HepG2 (cell line): ENCODE data around the gene FKBP1A. TPM values are rescaled to one million over a fixed set of nuclear protein-coding genes. Genes with fewer than 3 reads are reported as not detected.

ENCODE experiments used
- DR1 ChIP-seq: sonication (generic); formaldehyde crosslinking; IDR thresholded peaks from 2 replicates; pipeline ENCODE4 v1.8.0; 2021; ENCODE audit warnings: mild to moderate bottlenecking, missing genetic modification reagents, inconsistent platforms
- DRAP1 ChIP-seq: IDR thresholded peaks from 2 replicates; pipeline ENCODE4 v1.6.1; 2016; ENCODE audit warnings: missing genetic modification reagents, missing compliant biosample characterization
- GABPA ChIP-seq, 2 experiments: IDR thresholded peaks; 2 replicates each; pipeline ENCODE4 v1.6.1; 2011 to 2016; ENCODE audit warnings: low read depth in 2 of 2, low read length in 1 of 2, missing biosample characterization in 1 of 2, missing genetic modification characterization in 1 of 2
- IKZF5 ChIP-seq: IDR thresholded peaks from 2 replicates; pipeline ENCODE4 v1.6.1; 2018; ENCODE audit warnings: missing genetic modification reagents, mild to moderate bottlenecking, missing compliant biosample characterization
- ISL2 ChIP-seq: sonication (generic); formaldehyde crosslinking; IDR thresholded peaks from 2 replicates; pipeline ENCODE4 v1.5.0; 2020; ENCODE audit warnings: missing genetic modification reagents
- JUND ChIP-seq: sonication (generic); formaldehyde crosslinking; IDR thresholded peaks from 2 replicates; pipeline ENCODE4 v1.8.0; 2022; ENCODE audit warnings: mild to moderate bottlenecking, missing genetic modification reagents
- KAT7 ChIP-seq: IDR thresholded peaks from 2 replicates; pipeline ENCODE4 v1.6.1; 2018; ENCODE audit warnings: borderline replicate concordance, missing compliant biosample characterization
- KLF15 ChIP-seq: sonication (generic); formaldehyde crosslinking; IDR thresholded peaks from 2 replicates; pipeline ENCODE4 v1.8.1; 2023; ENCODE audit warnings: borderline replicate concordance, mild to moderate bottlenecking, inconsistent platforms, missing genetic modification reagents, mixed read lengths
- PRDM15 ChIP-seq: sonication (generic); formaldehyde crosslinking; IDR thresholded peaks from 2 replicates; pipeline ENCODE4 v1.4.0; 2020; ENCODE audit warnings: missing genetic modification reagents
- RFX5 ChIP-seq: IDR thresholded peaks from 2 replicates; pipeline ENCODE4 v1.6.1; 2011; ENCODE audit warnings: low read depth, low read length, improper control_type of control experiment
- SRF ChIP-seq: IDR thresholded peaks from 2 replicates; pipeline ENCODE4 v1.6.1; 2011; ENCODE audit warnings: mild to moderate bottlenecking, low read depth, low read length, moderate library complexity
- TCF12 ChIP-seq, 2 experiments: fragments of 450-650 bp in 1 of 2; sonication (generic) in 1 of 2; formaldehyde crosslinking in 1 of 2; IDR thresholded peaks; 2 replicates each; pipeline versions ENCODE4 v1.6.1 to v1.8.0; 2017 to 2022; ENCODE audit warnings: antibody characterized with exemption in 1 of 2, mild to moderate bottlenecking in 1 of 2, missing genetic modification reagents in 1 of 2, moderate library complexity in 1 of 2
- ZBTB3 ChIP-seq: sonication (generic); formaldehyde crosslinking; IDR thresholded peaks from 2 replicates; pipeline ENCODE4 v1.4.0; 2020; ENCODE audit warnings: low read depth, mild to moderate bottlenecking, moderate library complexity, missing genetic modification reagents, borderline replicate concordance
- ZBTB39 ChIP-seq: sonication (generic); formaldehyde crosslinking; IDR thresholded peaks from 2 replicates; pipeline ENCODE4 v1.5.0; 2020; ENCODE audit warnings: missing genetic modification reagents
- ZC3H13 ChIP-seq: sonication (generic); formaldehyde crosslinking; IDR thresholded peaks from 2 replicates; pipeline ENCODE4 v1.8.1; 2023; ENCODE audit warnings: mild to moderate bottlenecking, missing genetic modification reagents, moderate library complexity
- ZNF101 ChIP-seq: sonication (generic); formaldehyde crosslinking; IDR thresholded peaks from 2 replicates; pipeline ENCODE4 v1.4.0; 2020; ENCODE audit warnings: mild to moderate bottlenecking, low read depth, missing genetic modification reagents, borderline replicate concordance
- ZNF24 ChIP-seq: fragments of 450-650 bp; IDR thresholded peaks from 2 replicates; pipeline ENCODE4 v1.6.1; 2017; ENCODE audit warnings: antibody characterized with exemption, mild to moderate bottlenecking
- ZNF33B ChIP-seq: sonication (generic); formaldehyde crosslinking; IDR thresholded peaks from 2 replicates; pipeline ENCODE4 v1.5.1; 2020; ENCODE audit warnings: mild to moderate bottlenecking, missing genetic modification reagents
- ZNF562 ChIP-seq: sonication (generic); formaldehyde crosslinking; IDR thresholded peaks from 2 replicates; pipeline ENCODE4 v1.8.0; 2022; ENCODE audit warnings: missing genetic modification reagents, borderline replicate concordance
- ZNF781 ChIP-seq: sonication (generic); formaldehyde crosslinking; IDR thresholded peaks from 2 replicates; pipeline ENCODE4 v1.5.1; 2020; ENCODE audit warnings: borderline replicate concordance, mild to moderate bottlenecking, missing genetic modification reagents; ENCODE audit errors: not compliant biosample characterization
- ZNF878 ChIP-seq: sonication (generic); formaldehyde crosslinking; IDR thresholded peaks from 2 replicates; pipeline ENCODE4 v1.8.1; 2023; ENCODE audit warnings: mild to moderate bottlenecking, missing genetic modification reagents, moderate library complexity
- polyA plus RNA-seq, 8 experiments: library from polyadenylated mRNA; depleted of rRNA in 3 of 8; stranded (reverse) in 7 of 8; unstranded in 1 of 8; fragments of >200 nt; fragmentation: Illumina TruSeq in 4 of 8; extraction: Trizol in 4 of 8; gene quantifications; 2 replicates each; pipeline versions ENCODE4 v1.2.1 to v1.2.3, GENCODE V29; 2011 to 2016; ENCODE audit warnings: low read depth in 4 of 8, missing spikeins in 1 of 8, mixed read lengths in 1 of 8; ENCODE audit not compliant: insufficient read depth in 1 of 8
- total RNA-seq, 5 experiments: library from RNA; depleted of rRNA; stranded (reverse); fragments of >200 nt; fragmentation: Illumina TruSeq; extraction: Trizol; gene quantifications; 2 replicates each; pipeline ENCODE4 v1.2.3, GENCODE V29; 2016; ENCODE audit warnings: low read depth in 1 of 5

FKBP1A gene
- total and polyA plus RNA-seq, 2 of the 13 experiments (the other 11 are each of a cell fraction or from before 2014, with no cell fraction given): 119 to 468 TPM

- TF ChIP-seq PRDM15 (CRISPR knock-in tag): no peak
- TF ChIP-seq ZNF878 (CRISPR knock-in tag): no peak
- peak; percentile 98 for TF ChIP-seq IKZF5 (CRISPR knock-in tag)
- TF ChIP-seq ZNF562: no peak
- TF ChIP-seq DR1: peak; percentile 82
- no peak for TF ChIP-seq TCF12 (IDR thresholded peaks at IDR 0.05)
- TF ChIP-seq TCF12 (CRISPR knock-in tag; IDR thresholded peaks at IDR 0.05): no peak
- TF ChIP-seq KAT7: peak; percentile 58
- no peak for TF ChIP-seq ZNF101 (CRISPR knock-in tag)
- TF ChIP-seq RFX5: peak; percentile 92
- TF ChIP-seq SRF: no peak
- TF ChIP-seq ZNF781 (CRISPR knock-in tag): peak; percentile 94
- TF ChIP-seq GABPA (IDR thresholded peaks at IDR 0.05; ENCODE audit: low read depth, low read length): no peak; the same call in 1 of the 2 replicates
- TF ChIP-seq GABPA (CRISPR knock-in tag; IDR thresholded peaks at IDR 0.05; ENCODE audit: low read depth): peak; percentile 81
- no peak for TF ChIP-seq JUND (CRISPR knock-in tag)
- TF ChIP-seq ISL2: peak; percentile 80; the same call in 1 of the 2 replicates
- TF ChIP-seq DRAP1: peak; percentile 91
- TF ChIP-seq ZNF24: no peak
- TF ChIP-seq ZNF33B (CRISPR knock-in tag): peak; percentile 91; the same call in 1 of the 2 replicates
- peak; percentile 75; the same call in 1 of the 2 replicates for TF ChIP-seq ZC3H13
- 0 out of 2 replicates have a peak, but pooled peaks have one; percentile 83 for TF ChIP-seq KLF15
- peak; percentile 20; the same call in 1 of the 2 replicates for TF ChIP-seq ZBTB39 (CRISPR knock-in tag)
- TF ChIP-seq ZBTB3: no peak; the same call in 1 of the 2 replicates
Measured at GRCh38 chr20:1325173-1326030, 67.5 kb downstream of the FKBP1A start (continued).
